Activated CD4-positive, alpha-beta T cell treated with anti-CD3 and anti-CD28 coated beads, Interleukin-2, Interleukin-6, amounts not matched to agents 100 ng/mL and 50 ng/mL, durations not matched to agents 16 hours and 8 hours (primary cell): Measurements from ENCODE around the gene PRUNE2.

ENCODE experiments used
- DNase-seq: peaks from one replicate; pipeline ENCODE4 v3.0.0-alpha.2; 2020

PRUNE2 gene

GRCh38 chr9:76897804-76898525 is 7.9 kb downstream of the PRUNE2 start:
- no peak for DNase-seq

GRCh38 chr9:76896035-76896434 is 9.9 kb downstream of the PRUNE2 start:
- DNase-seq = no peak

- no peak for DNase-seq
These were observed 10.7 kb downstream of the PRUNE2 start for GRCh38 chr9:76895186-76895585.

GRCh38 chr9:76894198-76894597 is 11.7 kb downstream of the PRUNE2 start:
- no peak for DNase-seq

- DNase-seq = no peak
These were observed 12.4 kb downstream of the PRUNE2 start for GRCh38 chr9:76893395-76893932.

GRCh38 chr9:76891874-76892273 is 14.0 kb downstream of the PRUNE2 start:
- DNase-seq = no peak

- no peak for DNase-seq
These were observed 14.6 kb downstream of the PRUNE2 start for GRCh38 chr9:76891279-76891678.

GRCh38 chr9:76887951-76888350 is 18.0 kb downstream of the PRUNE2 start:
- no peak for DNase-seq

GRCh38 chr9:76887003-76887821 is 18.7 kb downstream of the PRUNE2 start:
- no peak for DNase-seq

- DNase-seq = no peak
These were observed 19.6 kb downstream of the PRUNE2 start for GRCh38 chr9:76886318-76886717.

- DNase-seq = no peak
These were observed 21.1 kb downstream of the PRUNE2 start for GRCh38 chr9:76884823-76885222.

GRCh38 chr9:76883341-76883855 is 22.5 kb downstream of the PRUNE2 start:
- no peak for DNase-seq

GRCh38 chr9:76882686-76883085 is 23.2 kb downstream of the PRUNE2 start:
- DNase-seq = no peak

- no peak for DNase-seq
These were observed 25.7 kb downstream of the PRUNE2 start for GRCh38 chr9:76880210-76880609.

GRCh38 chr9:76878933-76879332 is 27.0 kb downstream of the PRUNE2 start:
- DNase-seq = no peak

- no peak for DNase-seq
These were observed 28.0 kb downstream of the PRUNE2 start for GRCh38 chr9:76877961-76878360.

- no peak for DNase-seq
These were observed 29.8 kb downstream of the PRUNE2 start for GRCh38 chr9:76876098-76876497.

- no peak for DNase-seq
These were observed 32.1 kb downstream of the PRUNE2 start for GRCh38 chr9:76873821-76874220.

GRCh38 chr9:76873056-76873792 is 32.7 kb downstream of the PRUNE2 start:
- DNase-seq = no peak

GRCh38 chr9:76868897-76869296 is 37.0 kb downstream of the PRUNE2 start:
- DNase-seq = no peak

GRCh38 chr9:76866689-76867088 is 39.2 kb downstream of the PRUNE2 start:
- DNase-seq = peak; percentile 1

- DNase-seq = no peak
These were observed 42.1 kb downstream of the PRUNE2 start for GRCh38 chr9:76863832-76864231.

- DNase-seq = no peak
These were observed 46.1 kb downstream of the PRUNE2 start for GRCh38 chr9:76859860-76860259.
